Parathyroid adenoma (tissue), 2 donors: ENCODE measurements around the gene RGPD3.
"Not testable (repeated sequence)": the region's sequence is repeated elsewhere in the genome, so short reads cannot be mapped to it uniquely, and the experiment has no call there.

ENCODE experiments used
- H2AFZ ChIP-seq: fragments of 300-600 bp; sonication (generic); one replicate; pipeline ENCODE4 v1.7.0; 2017; ENCODE audit warnings: antibody characterized with exemption, mild to moderate bottlenecking
- H3K27ac ChIP-seq: fragments of 300-600 bp; sonication (generic); one replicate; pipeline ENCODE4 v1.7.0; 2017
- H3K27me3 ChIP-seq: fragments of 300-600 bp; sonication (generic); one replicate; pipeline ENCODE4 v1.7.0; 2017; ENCODE audit warnings: low read length; ENCODE audit not compliant: control insufficient read depth, insufficient read depth
- H3K36me3 ChIP-seq: fragments of 300-600 bp; sonication (generic); one replicate; pipeline ENCODE4 v1.7.0; 2017; ENCODE audit warnings: low read length; ENCODE audit not compliant: control insufficient read depth, insufficient read depth
- H3K4me1 ChIP-seq: fragments of 300-600 bp; sonication (generic); one replicate; pipeline ENCODE4 v1.7.0; 2017; ENCODE audit warnings: control low read depth
- H3K4me2 ChIP-seq: fragments of 300-600 bp; sonication (generic); one replicate; pipeline ENCODE4 v1.7.0; 2017; ENCODE audit warnings: low read length
- H3K4me3 ChIP-seq: fragments of 300-600 bp; sonication (generic); one replicate; pipeline ENCODE4 v1.7.0; 2017; ENCODE audit warnings: low read depth, low read length
- H3K79me2 ChIP-seq: fragments of 300-600 bp; sonication (generic); one replicate; pipeline ENCODE4 v1.7.0; 2017; ENCODE audit warnings: control low read depth
- H3K9ac ChIP-seq: fragments of 300-600 bp; sonication (generic); one replicate; pipeline ENCODE4 v1.7.0; 2017; ENCODE audit warnings: mild to moderate bottlenecking
- H3K9me3 ChIP-seq: fragments of 300-600 bp; sonication (generic); one replicate; pipeline ENCODE4 v1.7.0; 2017; ENCODE audit warnings: low read length; ENCODE audit not compliant: control insufficient read depth
- donor health status: primary hyperparathyroidism.

RGPD3 gene

GRCh38 chr2:106509374-106509770 lies 41.2 kb upstream of the RGPD3 start:
- H3K27me3 ChIP-seq, H3K79me2 ChIP-seq, H3K9me3 ChIP-seq, H3K36me3 ChIP-seq, H3K4me3 ChIP-seq, H3K9ac ChIP-seq, H2AFZ ChIP-seq, H3K4me2 ChIP-seq, H3K27ac ChIP-seq, H3K4me1 ChIP-seq: not testable (repeated sequence)

DNA sequence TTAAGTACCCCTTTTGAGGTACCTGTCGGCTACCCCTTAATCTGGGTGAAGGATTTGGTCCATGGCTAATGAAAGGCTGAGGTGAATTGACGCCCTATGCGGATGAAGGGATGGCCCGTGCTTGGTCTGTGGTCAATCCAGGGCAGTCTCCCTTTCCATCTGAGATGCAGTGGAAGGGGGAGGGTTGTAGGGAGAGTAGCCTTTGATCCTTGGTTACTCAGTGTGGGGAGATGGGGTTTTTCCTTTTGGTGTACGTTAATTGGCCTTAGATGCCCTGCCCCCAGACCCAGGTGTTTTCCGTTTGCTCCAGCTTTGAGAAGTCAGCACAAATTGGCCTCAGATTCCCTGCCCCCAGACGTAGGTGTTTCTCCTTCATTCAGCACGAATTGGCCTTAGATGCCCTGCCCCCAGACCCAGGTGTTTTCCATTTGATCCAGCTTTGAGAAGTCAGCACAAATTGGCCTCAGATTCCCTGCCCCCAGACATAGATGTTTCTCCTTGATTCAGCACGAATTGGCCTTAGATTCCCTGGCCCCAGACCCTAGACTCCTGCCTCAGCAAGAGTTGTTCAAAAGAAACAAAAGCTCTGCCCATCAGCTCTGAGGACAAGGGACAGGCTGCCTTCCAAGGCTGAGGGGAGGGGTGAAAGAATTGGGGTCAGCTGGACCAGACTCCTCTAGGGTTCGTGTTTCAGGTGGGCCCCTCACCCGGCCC lies 40.6 kb upstream of the RGPD3 start:
- not testable (repeated sequence) for H3K27me3 ChIP-seq

DNA sequence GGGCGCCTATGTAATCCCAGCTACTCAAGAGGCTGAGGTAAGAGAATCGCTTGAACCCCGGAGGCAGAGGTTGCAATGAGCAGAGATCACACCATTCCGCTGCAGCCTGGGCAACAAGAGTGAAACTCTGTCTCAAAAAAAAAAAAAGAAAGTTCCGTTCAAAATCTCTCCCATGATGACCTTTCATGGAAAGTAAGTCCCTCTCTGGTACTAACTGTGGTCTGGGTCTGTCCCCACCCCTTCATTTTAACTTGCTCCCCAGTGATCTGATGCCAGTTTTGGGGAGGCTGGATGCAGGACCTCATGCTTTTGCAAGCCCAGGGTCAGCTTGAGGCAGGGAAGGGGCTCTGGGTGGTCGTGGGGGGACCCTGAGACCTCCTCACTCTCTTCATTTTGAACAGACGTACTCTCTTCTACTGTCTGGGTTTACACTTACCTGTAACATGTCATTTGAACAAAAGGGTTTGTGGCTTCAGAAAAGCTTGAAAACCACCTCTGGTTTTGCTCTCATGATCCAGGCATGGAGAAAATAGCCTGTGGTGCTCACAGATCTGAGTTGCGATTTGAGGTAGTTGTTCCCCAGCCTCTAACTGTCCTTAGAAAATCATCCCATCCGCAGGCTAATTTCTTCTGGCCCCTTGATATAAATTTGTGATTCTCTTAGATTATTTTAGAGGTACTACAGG lies 37.9 kb upstream of the RGPD3 start:
- not testable (repeated sequence) for H3K4me2 ChIP-seq

More for the DNA sequence above, 40.6 kb upstream of the RGPD3 start:
- not testable (repeated sequence) for H3K79me2 ChIP-seq, H3K4me1 ChIP-seq, H2AFZ ChIP-seq, H3K27ac ChIP-seq, H3K9me3 ChIP-seq, H3K9ac ChIP-seq, H3K4me2 ChIP-seq, H3K4me3 ChIP-seq, H3K36me3 ChIP-seq

GRCh38 chr2:106504787-106505186 lies 36.6 kb upstream of the RGPD3 start:
- not testable (repeated sequence) for H3K4me1 ChIP-seq, H3K79me2 ChIP-seq, H3K4me2 ChIP-seq, H3K27me3 ChIP-seq, H3K9me3 ChIP-seq, H3K27ac ChIP-seq, H2AFZ ChIP-seq, H3K36me3 ChIP-seq, H3K4me3 ChIP-seq, H3K9ac ChIP-seq

More for the DNA sequence above, 37.9 kb upstream of the RGPD3 start:
- H3K27ac ChIP-seq, H3K79me2 ChIP-seq, H3K27me3 ChIP-seq, H3K9ac ChIP-seq, H3K9me3 ChIP-seq, H2AFZ ChIP-seq, H3K36me3 ChIP-seq, H3K4me1 ChIP-seq, H3K4me3 ChIP-seq: not testable (repeated sequence)

- not testable (repeated sequence) for H3K4me3 ChIP-seq, H3K79me2 ChIP-seq, H3K36me3 ChIP-seq, H2AFZ ChIP-seq, H3K9me3 ChIP-seq, H3K27ac ChIP-seq, H3K9ac ChIP-seq, H3K4me1 ChIP-seq, H3K4me2 ChIP-seq, H3K27me3 ChIP-seq
Measured at GRCh38 chr2:106504192-106504591, 36.0 kb upstream of the RGPD3 start.

DNA sequence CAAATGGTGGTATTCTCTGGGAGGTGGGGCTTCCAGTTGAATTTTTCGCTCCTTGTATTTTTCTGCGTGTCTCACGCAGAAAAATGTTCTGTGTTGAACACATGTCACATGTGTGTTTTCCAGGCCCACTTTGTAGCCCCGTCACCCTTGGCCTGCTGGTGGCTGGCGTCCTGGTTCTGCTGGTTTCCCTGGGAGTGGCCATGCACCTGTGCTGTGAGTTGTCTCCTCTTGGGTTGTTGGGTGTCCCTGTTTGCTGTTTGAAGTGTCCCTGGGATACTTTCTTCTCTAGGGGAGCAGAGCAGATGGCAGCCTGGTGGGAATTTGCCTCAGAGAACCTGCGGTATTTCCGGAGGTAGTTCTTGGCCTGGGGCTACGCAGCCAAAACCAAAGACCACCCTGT lies 34.1 kb upstream of the RGPD3 start:
- H3K36me3 ChIP-seq, H3K4me2 ChIP-seq, H3K79me2 ChIP-seq, H3K9ac ChIP-seq, H2AFZ ChIP-seq, H3K27ac ChIP-seq, H3K9me3 ChIP-seq, H3K27me3 ChIP-seq, H3K4me3 ChIP-seq, H3K4me1 ChIP-seq: not testable (repeated sequence)

GRCh38 chr2:106500350-106500749 lies 32.1 kb upstream of the RGPD3 start:
- H3K9me3 ChIP-seq, H3K4me1 ChIP-seq, H3K9ac ChIP-seq, H3K27me3 ChIP-seq, H2AFZ ChIP-seq, H3K4me3 ChIP-seq, H3K79me2 ChIP-seq, H3K4me2 ChIP-seq, H3K27ac ChIP-seq, H3K36me3 ChIP-seq: not testable (repeated sequence)

DNA sequence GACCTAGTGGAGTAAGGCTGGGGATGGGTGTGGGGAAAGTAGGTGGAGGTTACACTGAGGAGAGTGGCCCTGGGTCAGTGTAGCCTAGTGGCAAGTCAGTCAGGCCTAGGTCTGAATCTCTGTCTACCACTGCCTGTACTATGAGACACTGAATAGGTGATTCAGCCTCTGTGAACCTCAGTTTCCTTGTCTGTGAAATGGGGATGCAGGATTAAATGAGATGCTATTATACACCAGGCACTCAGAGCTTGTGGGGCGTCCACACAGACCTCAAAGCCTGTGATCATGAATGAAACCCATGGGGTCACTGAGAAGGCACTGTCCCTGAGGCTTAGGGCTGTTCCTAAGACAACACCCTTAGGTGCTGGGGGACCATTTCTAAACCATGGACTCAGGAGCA lies 30.3 kb upstream of the RGPD3 start:
- H3K4me2 ChIP-seq, H3K4me3 ChIP-seq, H3K27me3 ChIP-seq, H3K36me3 ChIP-seq, H3K27ac ChIP-seq, H2AFZ ChIP-seq, H3K4me1 ChIP-seq, H3K9ac ChIP-seq, H3K9me3 ChIP-seq, H3K79me2 ChIP-seq: not testable (repeated sequence)

DNA sequence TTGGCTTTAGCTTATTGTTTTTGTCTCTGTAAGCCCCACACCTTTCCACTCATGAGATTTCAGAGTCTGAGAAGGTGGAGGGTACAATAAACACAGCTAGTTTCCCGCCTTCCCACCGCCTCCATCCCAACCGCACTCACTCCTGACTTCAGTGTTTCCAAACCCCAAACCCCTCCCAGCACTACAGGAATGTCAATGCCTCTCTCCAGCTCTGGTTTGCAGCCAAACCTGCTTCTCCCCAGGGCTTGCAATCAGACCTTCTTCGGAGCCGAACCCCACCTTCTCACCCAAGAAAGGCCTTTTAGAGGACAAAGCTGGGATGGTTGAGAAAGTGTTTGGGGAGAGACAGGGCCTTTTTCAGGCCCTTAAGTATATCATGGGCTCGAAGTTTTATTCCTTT lies 24.7 kb upstream of the RGPD3 start:
- H3K36me3 ChIP-seq, H2AFZ ChIP-seq, H3K9ac ChIP-seq, H3K4me2 ChIP-seq, H3K79me2 ChIP-seq, H3K27me3 ChIP-seq, H3K9me3 ChIP-seq, H3K4me1 ChIP-seq, H3K4me3 ChIP-seq, H3K27ac ChIP-seq: not testable (repeated sequence)

GRCh38 chr2:106492399-106492798 lies 24.2 kb upstream of the RGPD3 start:
- not testable (repeated sequence) for H2AFZ ChIP-seq, H3K4me2 ChIP-seq

GRCh38 chr2:106489701-106490100 lies 21.5 kb upstream of the RGPD3 start:
- not testable (repeated sequence) for H3K27ac ChIP-seq, H3K4me3 ChIP-seq, H3K4me2 ChIP-seq, H3K4me1 ChIP-seq, H3K9me3 ChIP-seq, H3K27me3 ChIP-seq, H3K9ac ChIP-seq, H2AFZ ChIP-seq, H3K36me3 ChIP-seq, H3K79me2 ChIP-seq

More at GRCh38 chr2:106492399-106492798, 24.2 kb upstream of the RGPD3 start:
- H3K27ac ChIP-seq, H3K36me3 ChIP-seq, H3K27me3 ChIP-seq, H3K9me3 ChIP-seq, H3K4me3 ChIP-seq, H3K4me1 ChIP-seq, H3K79me2 ChIP-seq, H3K9ac ChIP-seq: not testable (repeated sequence)
